Adipose tissue (tissue), 3 donors: ENCODE results near the gene PDS5A. TPM values are rescaled to one million over a fixed set of nuclear protein-coding genes. Genes with fewer than 3 reads are reported as not detected.
"Not testable (repeated sequence)": the region's sequence is repeated elsewhere in the genome, so short reads cannot be mapped to it uniquely, and the experiment has no call there.

ENCODE experiments used
- H3K27ac ChIP-seq: one replicate; pipeline ENCODE4 v1.5.1; 2013; ENCODE audit warnings: low read depth, low read length
- WGBS, 3 donors: extraction: QIAGEN DNeasy Blood & Tissue Kit; methylation state at CpG; one replicate each; pipeline ENCODE4 v1.1.7; 2013; 5-methylcytosine and 5-hydroxymethylcytosine counted together
- polyA plus RNA-seq, 3 donors: library from polyadenylated mRNA; stranded (reverse); fragments of 200-250 nt; gene quantifications; one replicate each; pipeline ENCODE4 v1.2.3, GENCODE V29; 2013
- donor health status: healthy with polysubstance abuse.
- donor health status: Bipolar disorder and iron deficiency.
- donor health status: healthy.

PDS5A gene
- polyA plus RNA-seq, 3 donors, result 13.7 to 20.9 (median 17.0) TPM

DNA sequence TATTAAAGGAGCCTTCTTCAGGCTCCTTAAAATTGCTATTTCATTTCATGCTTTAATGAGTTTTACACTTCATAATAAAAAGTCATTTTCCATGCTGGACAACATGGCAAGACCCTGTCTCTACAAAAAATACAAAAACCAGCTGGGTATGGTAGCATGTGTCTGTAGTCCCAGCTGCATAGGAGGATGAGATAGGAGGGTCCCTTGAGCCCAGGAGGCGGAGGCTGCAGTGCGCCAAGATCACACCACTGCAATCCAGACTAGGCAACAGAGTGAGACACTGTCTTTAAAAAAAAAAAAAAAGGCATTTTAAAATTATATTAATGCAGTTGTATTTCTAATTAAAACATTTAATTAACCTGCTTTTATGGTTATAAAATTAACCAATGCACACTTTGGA lies 49.2 kb downstream of the PDS5A start:
- 82 to 91% (median 84%) methylated on average over 2 of the region's 2 CpGs for WGBS, 3 donors
- H3K27ac ChIP-seq, result no peak overlapping the region

DNA sequence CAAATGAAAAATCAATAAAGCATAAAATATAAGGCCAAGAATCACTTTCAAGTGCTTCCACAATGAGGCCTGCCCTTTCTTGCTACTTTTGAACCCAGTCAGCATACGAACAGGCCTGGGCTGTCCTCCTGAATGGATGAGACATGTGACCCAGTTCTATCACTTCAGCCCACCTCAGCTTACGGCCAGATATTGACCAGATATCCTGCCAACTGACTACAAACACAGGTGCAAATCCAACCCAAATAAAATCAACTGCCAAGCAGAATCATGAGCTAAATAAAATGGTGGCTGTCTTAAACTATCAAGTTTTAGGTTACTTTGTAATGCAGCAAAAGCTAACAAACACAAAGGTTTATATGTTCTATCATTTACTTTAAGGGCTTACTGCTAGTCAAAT lies 53.7 kb downstream of the PDS5A start:
- no peak overlapping the region for H3K27ac ChIP-seq
- WGBS, 3 donors, result 47 to 85% (median 84%) methylated on average over 2 of the region's 2 CpGs

DNA sequence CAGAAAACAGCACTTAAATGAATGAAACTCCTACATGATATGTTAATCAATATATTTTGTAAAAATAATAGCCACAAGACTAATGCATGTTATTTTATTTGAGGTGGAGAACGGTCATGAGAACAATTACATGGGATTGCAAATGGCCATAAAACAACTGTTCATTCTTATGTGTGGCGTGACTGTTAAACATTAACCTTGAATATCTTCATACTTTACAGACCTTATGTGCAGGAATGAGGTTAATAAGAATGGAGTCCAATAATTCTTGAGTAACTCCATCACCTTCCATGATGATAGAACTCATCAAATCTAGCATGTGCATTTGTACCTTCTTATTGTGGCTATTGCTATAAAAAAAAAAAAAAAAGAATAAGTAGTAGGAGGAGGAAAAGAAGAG lies 55.3 kb downstream of the PDS5A start:
- 74 to 99% (median 97%) methylated on average over 2 of the region's 2 CpGs for WGBS, 3 donors
- H3K27ac ChIP-seq, result no peak overlapping the region

DNA sequence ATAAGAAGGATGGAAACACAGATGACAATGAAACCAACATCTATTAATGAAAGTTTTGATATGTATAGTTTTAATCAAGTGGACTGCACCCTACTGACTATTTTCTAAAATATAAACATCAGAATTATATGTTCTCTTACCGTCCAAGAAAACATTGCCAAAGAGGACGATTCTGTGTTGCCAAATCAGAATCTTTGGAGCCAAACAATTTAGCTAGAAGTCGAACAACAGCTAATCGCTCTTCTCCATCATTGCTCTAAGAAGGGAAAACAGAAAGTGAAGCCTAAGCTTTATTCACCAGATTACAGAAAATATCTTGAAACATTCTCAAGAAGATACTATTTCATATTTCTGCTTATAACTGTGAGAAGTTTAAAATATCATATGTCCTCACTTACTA lies 64.2 kb downstream of the PDS5A start:
- no peak overlapping the region for H3K27ac ChIP-seq
- WGBS, 3 donors, result 70 to 86% (median 81%) methylated on average over 4 of the region's 4 CpGs

DNA sequence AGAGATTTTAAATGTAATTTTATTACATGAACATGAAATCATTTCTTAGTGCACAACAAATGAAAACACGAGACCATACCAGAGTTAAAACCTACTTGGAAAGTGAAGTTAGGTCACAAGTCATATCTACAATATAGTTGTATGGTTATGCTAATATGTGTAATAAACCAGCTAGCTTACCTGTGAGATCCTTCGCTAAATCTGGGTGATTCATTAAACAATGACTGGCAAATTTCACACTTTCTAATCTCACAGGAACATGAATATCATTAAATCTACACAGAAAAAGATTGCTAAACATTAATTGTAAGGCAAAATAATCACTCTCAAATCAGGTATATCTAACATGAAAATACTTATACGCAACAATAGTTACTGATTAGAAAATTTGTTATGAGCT lies 67.6 kb downstream of the PDS5A start:
- H3K27ac ChIP-seq, result no peak overlapping the region
- WGBS, 3 donors, result 57 to 93% (median 92%) methylated on average over 3 of the region's 3 CpGs

DNA sequence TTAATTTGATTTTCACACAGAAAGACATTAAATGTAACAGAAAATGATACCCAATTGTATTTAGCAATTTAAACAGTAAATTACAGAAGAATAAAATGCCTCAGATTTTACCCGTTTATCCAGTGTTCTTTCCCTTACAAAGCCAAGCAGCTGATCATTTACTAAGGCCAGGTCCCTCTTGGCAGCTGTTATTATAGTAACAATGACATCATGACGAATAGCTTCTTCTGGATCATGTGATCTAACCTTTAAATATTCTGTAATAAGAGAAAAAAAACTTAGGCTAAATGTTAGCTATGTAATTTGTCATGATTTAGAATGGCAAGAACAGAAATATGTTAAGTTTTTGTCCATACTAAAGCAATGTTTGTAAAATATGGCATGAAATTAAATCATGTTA lies 69.4 kb downstream of the PDS5A start:
- no peak overlapping the region for H3K27ac ChIP-seq

DNA sequence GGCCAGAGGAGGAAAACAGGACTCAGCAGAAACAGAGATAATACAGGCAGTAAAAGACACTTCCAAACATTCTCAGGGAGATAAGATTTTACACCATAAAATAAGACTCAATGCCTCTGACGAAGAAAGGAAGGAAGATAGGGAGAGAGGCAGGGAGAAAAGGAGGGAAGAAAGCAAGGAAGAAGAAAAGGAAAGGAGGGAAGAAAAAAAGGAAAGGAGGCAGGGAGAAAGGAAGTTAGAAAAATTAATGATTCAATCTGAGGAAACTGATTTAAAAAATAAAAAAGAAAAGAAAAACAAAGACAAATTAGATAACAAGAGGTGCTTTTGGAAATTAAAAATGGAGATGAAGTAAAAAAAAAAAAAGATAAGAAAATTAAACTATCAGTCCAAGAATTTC lies 72.1 kb downstream of the PDS5A start:
- 83 to 93% (median 88%) methylated on average over 1 of the region's 1 CpG for WGBS, 3 donors
- no peak overlapping the region for H3K27ac ChIP-seq

More for the DNA sequence above, 69.4 kb downstream of the PDS5A start:
- WGBS, 3 donors, result 59 to 83% (median 81%) methylated on average over 2 of the region's 2 CpGs

DNA sequence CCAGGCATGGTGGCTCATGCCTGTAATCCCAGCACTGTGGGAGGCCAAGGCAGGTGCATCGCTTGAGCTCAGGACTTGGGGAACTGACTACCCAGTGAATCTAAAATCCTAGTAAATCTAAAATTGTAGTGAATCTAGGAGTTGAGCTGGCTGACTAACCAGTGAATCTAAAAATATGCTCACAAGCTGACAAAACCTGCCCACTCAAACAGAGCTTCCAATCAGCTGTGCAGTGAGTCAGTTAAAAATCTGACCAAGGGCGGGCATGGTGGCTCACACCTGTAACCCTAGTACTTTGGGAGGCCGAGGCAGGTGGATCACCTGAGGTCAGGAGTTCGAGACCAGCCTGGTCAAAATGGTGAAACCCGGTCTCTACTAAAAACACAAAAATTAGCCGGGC lies 72.7 kb downstream of the PDS5A start:
- 88 to 99% (median 98%) methylated on average over 6 of the region's 6 CpGs for WGBS, 3 donors
- H3K27ac ChIP-seq, result not testable (repeated sequence)

DNA sequence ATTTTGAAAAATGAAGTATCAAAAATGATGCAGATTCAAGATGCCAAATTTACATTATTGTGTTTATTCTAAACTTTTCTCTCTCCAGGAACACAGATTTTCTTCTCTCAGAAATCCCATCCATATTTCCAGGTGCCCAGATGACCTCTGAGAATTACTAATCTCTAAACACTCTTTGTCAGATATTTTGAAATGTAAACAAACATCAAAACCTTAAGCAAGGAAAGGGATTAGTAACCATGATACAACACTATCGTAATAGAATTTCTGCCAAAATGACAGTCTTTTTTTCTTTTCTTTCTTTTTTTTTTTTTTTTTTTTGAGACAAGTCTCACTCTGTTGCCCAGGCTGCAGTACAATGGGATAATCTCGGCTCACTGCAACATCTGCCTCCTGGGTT lies 76.7 kb downstream of the PDS5A start:
- H3K27ac ChIP-seq, result no peak overlapping the region
- WGBS, 3 donors, result 69 to 99% (median 78%) methylated on average over 2 of the region's 2 CpGs

DNA sequence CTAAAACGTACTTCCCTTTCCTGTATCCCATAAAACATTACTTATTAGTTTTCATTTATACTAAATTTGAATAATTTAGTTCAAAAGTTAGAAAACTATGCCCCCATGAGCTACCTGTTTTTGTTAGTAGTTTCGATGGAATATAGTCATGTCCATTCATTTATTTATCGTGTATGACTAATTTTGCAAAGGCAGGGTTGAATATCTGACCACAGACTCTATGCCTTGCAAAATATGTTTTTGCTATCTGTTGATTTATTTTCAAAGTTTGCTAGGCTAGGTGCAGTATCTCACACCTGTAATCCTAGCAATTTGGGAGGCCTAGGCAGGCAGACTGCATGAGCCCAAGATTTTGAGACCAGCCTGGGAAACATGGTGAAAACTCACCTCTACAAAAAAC lies 78.4 kb downstream of the PDS5A start:
- H3K27ac ChIP-seq, result no peak overlapping the region
- 79 to 89% (median 80%) methylated on average over 3 of the region's 3 CpGs for WGBS, 3 donors

DNA sequence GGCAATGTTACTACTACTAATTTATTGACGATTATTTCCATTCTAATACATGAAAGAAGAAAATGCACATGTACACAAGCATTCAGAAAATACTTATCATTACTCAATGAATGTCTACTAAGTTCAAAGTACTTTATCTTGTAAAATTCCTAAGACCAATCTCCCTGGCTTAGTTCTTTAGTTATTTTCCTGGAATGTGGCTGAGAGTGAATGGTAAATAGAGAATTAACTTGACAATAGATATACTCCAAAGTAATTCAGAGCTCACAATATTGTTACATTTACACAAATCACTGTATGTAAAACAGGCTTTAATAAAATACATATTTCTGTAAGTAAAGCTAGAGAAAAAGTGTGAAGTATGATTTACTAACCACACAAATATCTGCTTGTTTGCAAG lies 79.7 kb downstream of the PDS5A start:
- 93 to 96% (median 95%) methylated on average over 1 of the region's 1 CpG for WGBS, 3 donors
- no peak overlapping the region for H3K27ac ChIP-seq

DNA sequence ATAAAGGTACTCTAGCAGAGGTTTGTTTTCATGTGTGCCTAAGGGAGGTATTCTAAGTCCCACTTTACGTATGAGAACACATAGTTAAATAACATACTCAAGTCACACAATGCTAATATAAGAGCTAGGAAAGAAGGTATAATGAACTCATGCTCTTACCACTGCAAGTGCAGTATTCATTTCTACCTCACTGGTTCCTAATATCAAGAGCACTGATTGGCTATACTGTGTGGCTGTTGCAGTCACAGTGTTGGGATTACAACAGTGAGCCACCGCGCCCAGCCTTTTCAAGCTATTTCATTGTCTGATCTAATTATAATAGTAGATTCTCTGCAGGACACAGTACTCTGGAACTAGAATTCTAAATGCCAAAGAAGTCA lies 84.0 kb downstream of the PDS5A start:
- 97 to 100% (median 98%) methylated on average over 3 of the region's 3 CpGs for WGBS, 3 donors

DNA sequence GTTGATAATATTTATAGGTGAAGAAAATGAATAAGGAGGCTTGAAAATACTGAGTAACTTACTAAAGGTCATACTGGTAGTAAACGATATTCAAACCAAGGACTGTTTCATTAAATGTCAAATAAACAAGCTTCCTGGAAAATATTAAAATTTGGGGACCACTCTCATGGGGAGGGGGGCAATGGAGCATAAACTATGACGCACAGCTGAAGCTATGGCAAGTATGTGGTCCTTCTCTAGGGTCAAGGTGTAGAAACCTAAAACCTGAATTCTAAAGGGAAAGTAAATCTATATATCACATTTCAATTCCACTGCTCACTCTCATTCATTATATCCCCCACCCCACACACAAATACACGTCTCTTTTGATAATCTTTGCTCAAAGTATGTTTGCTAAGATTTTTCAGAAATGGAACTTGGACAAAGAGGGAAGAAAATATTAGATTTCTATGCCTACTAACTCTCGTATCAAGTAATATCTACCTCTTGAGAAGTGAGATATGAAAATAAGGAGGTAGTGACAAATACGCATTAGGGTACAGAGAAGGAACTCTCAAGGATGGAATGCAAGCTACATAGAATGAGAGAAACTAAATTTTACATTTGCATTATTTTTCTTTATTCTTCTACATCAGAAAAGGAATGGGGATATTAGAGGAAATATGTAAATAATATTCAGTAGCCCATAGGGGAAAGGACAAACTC lies 84.6 kb downstream of the PDS5A start:
- 94 to 97% (median 95%) methylated on average over 5 of the region's 5 CpGs for WGBS, 3 donors
- no peak overlapping the region for H3K27ac ChIP-seq

More for the DNA sequence above, 84.0 kb downstream of the PDS5A start:
- H3K27ac ChIP-seq, result no peak overlapping the region

DNA sequence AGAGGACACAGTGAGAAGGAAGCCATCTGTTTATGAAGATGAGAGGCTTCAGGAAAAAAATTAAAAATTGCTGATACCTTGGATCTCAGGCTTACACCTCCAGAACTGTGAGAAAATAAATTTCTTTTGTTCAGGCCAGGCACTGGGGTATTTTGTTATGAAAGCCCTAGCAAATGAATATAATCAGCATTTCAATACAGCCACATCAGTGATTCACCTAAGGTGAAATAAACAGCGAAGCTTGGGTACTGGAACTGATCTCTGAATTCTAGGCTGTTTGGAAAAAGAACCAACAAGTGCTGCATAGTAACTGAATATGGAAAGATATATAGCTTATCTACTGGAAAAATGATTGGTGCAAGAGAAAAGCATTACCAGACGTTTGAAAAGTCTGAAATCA lies 88.5 kb downstream of the PDS5A start:
- WGBS, 3 donors, result 68 to 82% (median 73%) methylated on average over 2 of the region's 2 CpGs
- no peak overlapping the region for H3K27ac ChIP-seq

DNA sequence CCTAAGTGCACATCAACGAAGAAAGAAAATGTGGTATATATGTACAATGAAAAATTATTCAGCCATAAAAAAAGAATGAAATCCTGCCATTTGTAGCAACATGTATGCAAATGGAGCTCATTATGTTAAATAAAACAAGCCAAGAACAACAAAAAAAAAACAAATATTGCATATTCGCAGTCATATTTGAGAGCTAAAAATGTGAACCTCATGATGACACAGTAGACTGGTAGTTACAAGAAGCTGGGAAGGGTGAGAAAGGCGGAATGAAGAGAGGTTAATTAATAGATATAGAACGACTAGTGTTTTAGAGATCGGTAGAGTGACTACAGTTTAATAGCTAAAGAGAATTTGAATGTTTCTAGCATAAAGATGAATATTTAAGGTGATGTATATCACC lies 89.2 kb downstream of the PDS5A start:
- no peak overlapping the region for H3K27ac ChIP-seq
- WGBS, 3 donors, result 96 to 99% (median 97%) methylated on average over 5 of the region's 5 CpGs

DNA sequence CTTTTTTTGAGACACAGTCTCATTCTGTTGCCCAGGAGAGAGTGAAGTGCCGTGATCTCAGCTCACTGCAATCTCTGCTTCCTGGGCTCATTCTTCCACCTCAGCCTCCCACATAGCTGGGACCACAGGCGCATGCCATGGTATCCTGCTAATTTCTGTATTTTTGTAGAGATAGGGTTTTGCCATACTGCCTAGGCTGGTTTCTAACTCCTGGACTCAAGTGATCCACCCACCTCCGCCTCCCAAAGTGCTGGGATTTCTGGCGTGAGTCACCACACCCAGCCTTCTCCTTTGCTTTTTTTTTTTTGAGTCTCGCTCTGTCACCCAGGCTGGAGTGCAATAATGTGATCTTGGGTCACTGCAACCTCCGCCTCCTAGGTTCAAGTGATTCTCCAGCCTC lies 94.1 kb downstream of the PDS5A start:
- WGBS, 3 donors, result 96 to 99% (median 98%) methylated on average over 6 of the region's 6 CpGs
- H3K27ac ChIP-seq, result no peak overlapping the region

DNA sequence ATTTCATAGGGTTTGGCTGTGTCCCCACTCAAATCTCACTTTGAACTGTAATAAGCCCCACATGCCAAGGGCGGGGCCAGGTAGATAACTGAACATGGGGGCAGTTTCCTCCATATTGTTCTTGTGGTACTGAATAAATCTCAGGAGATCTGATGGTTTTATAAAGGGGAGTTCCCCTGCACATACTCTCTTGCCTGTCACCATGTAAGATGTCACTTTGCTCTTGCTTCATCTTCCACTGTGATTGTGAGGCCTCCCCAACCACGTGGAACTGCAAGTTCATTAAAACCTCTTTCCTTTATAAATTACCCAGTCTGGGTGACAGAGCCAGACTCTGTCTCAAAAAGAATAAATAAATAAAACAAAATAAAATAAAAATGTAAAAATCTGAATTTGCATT lies 95.9 kb downstream of the PDS5A start:
- H3K27ac ChIP-seq, result no peak overlapping the region
- WGBS, 3 donors, result 85 to 94% (median 92%) methylated on average over 2 of the region's 2 CpGs

DNA sequence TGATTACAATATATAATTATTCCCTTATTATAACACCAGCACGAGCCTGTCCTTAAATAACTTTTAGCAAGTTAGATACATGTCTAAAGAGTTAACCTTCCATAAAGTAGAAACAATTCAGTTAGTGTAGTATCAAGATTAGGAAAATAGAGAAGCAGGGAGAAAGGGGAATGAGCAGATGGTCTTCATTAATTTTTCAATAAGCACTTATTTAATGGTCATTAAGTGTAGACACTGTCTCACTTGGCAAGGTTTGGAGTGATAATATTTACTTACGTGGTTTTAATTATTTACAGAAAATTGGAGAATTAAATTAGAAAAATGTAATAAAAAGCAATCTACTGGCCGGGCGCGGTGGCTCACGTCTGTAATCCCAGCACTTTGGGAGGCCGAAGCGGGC lies 99.7 kb downstream of the PDS5A start:
- no peak overlapping the region for H3K27ac ChIP-seq
- WGBS, 3 donors, result 93 to 97% (median 94%) methylated on average over 8 of the region's 8 CpGs

DNA sequence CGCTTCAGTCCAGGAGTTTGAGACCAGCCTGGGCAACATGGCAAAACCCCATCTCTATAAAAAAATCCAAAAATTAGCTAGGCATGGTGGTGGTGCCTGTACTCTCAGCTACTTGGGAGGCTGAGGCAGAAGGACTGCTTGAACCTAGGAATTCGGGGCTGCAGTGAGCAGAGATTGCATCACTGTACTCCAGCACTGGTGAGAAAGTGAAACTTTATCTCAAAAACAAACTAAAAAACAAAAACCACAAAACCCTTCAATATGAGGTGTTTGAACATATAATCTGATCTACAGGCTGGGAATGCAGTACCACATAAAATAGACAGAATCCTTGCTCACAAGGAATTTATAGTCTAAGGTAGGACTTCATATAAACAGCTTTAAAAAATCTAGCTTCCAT lies 103.9 kb downstream of the PDS5A start:
- no peak overlapping the region for H3K27ac ChIP-seq
- WGBS, 3 donors, result 87 to 91% (median 91%) methylated on average over 2 of the region's 2 CpGs

DNA sequence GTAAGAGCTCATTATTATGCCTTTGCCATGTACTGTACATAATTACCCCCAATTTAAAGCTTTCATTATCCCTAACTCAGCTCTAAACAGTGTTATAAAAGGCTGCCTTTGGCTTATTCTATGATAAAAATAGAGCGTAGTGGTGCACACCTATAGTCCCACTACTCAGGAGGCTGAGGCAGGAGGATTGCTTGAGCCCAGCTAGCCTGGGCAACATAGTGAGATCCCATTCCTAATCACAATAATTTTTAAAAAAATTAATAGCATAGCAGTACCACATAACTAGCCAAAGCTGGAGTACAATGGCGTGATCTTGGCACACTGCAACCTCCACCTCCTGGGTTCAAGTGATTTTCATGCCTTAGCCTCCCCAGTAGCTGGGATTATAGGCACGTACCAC lies 112.4 kb downstream of the PDS5A start:
- no peak overlapping the region for H3K27ac ChIP-seq
- 99 to 100% (median 99%) methylated on average over 3 of the region's 3 CpGs for WGBS, 3 donors

DNA sequence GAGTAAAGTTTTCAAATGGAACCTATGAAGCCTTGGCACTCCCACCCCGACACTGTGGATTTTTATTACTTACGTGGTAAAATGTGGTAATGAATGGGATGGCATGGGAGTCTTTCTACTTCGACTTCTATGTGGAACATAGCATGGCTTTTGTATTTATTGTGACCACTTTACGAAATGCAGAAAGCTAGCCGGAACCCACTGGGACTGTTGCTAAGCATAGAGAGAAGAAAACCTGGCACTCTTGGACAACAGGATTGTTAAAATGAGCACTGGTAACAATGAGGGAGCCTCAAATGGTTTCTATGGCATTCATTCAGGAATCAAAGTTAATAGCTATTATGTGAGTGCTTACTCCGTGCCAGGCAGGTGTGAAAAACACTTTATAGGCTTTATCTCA lies 113.3 kb downstream of the PDS5A start:
- 96 to 97% (median 97%) methylated on average over 6 of the region's 6 CpGs for WGBS, 3 donors
- no peak overlapping the region for H3K27ac ChIP-seq
